Trophoblast cell (in vitro differentiated cells and primary cell): ENCODE results near the gene DNLZ.

Experiments used
- DNase-seq, 2 donors: peaks; one replicate each; pipeline ENCODE4 v3.0.0-alpha.2; 2016
- H2AFZ ChIP-seq: 2 replicates; pipeline ENCODE4 v1.6.1; 2013; ENCODE audit warnings: low read length, moderate library complexity, mild to moderate bottlenecking; ENCODE audit not compliant: insufficient read depth, poor library complexity
- H2AK5ac ChIP-seq: 2 replicates; pipeline ENCODE4 v1.6.1; 2013; ENCODE audit warnings: mild to moderate bottlenecking, low read length
- H2BK120ac ChIP-seq: 2 replicates; pipeline ENCODE4 v1.6.1; 2013; ENCODE audit warnings: low read length, mild to moderate bottlenecking, moderate library complexity; ENCODE audit not compliant: insufficient read depth, poor library complexity
- H2BK12ac ChIP-seq: 2 replicates; pipeline ENCODE4 v1.6.1; 2013; ENCODE audit warnings: mild to moderate bottlenecking, low read length, moderate library complexity
- H2BK5ac ChIP-seq: 2 replicates; pipeline ENCODE4 v1.6.1; 2013; ENCODE audit warnings: low read length, low read depth, moderate library complexity, mild to moderate bottlenecking; ENCODE audit not compliant: poor library complexity
- H3K14ac ChIP-seq: 2 replicates; pipeline ENCODE4 v1.6.1; 2013; ENCODE audit warnings: mild to moderate bottlenecking, low read length
- H3K18ac ChIP-seq: 2 replicates; pipeline ENCODE4 v1.6.1; 2013; ENCODE audit warnings: mild to moderate bottlenecking, low read length
- H3K23ac ChIP-seq: 2 replicates; pipeline ENCODE4 v1.6.1; 2013; ENCODE audit warnings: low read length
- H3K27ac ChIP-seq: 2 replicates; pipeline ENCODE4 v1.5.1; 2013; ENCODE audit warnings: low read depth, mild to moderate bottlenecking, inconsistent platforms, low read length, moderate library complexity
- H3K27me3 ChIP-seq: 2 replicates; pipeline ENCODE4 v1.6.1; 2013; ENCODE audit warnings: inconsistent platforms, mild to moderate bottlenecking, low read length, moderate library complexity; ENCODE audit not compliant: insufficient read depth
- H3K36me3 ChIP-seq, 2 experiments: 1 replicate in 1 of 2; 2 replicates in 1 of 2; pipeline ENCODE4 v1.6.1; 2013; ENCODE audit warnings: low read length in 2 of 2, mild to moderate bottlenecking in 2 of 2, moderate library complexity in 1 of 2; ENCODE audit not compliant: insufficient read depth in 2 of 2, control insufficient read depth in 1 of 2
- H3K4ac ChIP-seq: 2 replicates; pipeline ENCODE4 v1.6.1; 2013; ENCODE audit warnings: low read depth, mild to moderate bottlenecking, low read length, moderate library complexity
- H3K4me1 ChIP-seq, 2 experiments: 1 replicate in 1 of 2; 2 replicates in 1 of 2; pipeline ENCODE4 v1.6.1; 2013; ENCODE audit warnings: low read length in 2 of 2, mild to moderate bottlenecking in 2 of 2, moderate library complexity in 1 of 2; ENCODE audit not compliant: insufficient read depth in 2 of 2, control insufficient read depth in 1 of 2
- H3K4me2 ChIP-seq: 2 replicates; pipeline ENCODE4 v1.6.1; 2013; ENCODE audit warnings: inconsistent platforms, mild to moderate bottlenecking, low read length, moderate library complexity
- H3K4me3 ChIP-seq: 2 replicates; pipeline ENCODE4 v1.5.1; 2013; ENCODE audit warnings: mild to moderate bottlenecking, low read depth, low read length, inconsistent platforms
- H3K79me1 ChIP-seq: one replicate; pipeline ENCODE4 v1.6.1; 2013; ENCODE audit warnings: low read length
- H3K79me2 ChIP-seq: 2 replicates; pipeline ENCODE4 v1.6.1; 2013; ENCODE audit warnings: low read length, mild to moderate bottlenecking; ENCODE audit not compliant: control insufficient read depth, insufficient read depth, poor library complexity
- H3K9ac ChIP-seq: 2 replicates; pipeline ENCODE4 v1.6.1; 2013; ENCODE audit warnings: mild to moderate bottlenecking, low read length
- H3K9me3 ChIP-seq: 2 replicates; pipeline ENCODE4 v1.6.1; 2013; ENCODE audit warnings: low read depth, mild to moderate bottlenecking, control low read depth, inconsistent platforms, low read length; ENCODE audit not compliant: insufficient read depth
- H4K12ac ChIP-seq: 2 replicates; pipeline ENCODE4 v1.6.1; 2013; ENCODE audit warnings: low read depth, mild to moderate bottlenecking, low read length, moderate library complexity
- H4K8ac ChIP-seq: 2 replicates; pipeline ENCODE4 v1.6.1; 2013; ENCODE audit warnings: low read depth, mild to moderate bottlenecking, low read length, moderate library complexity
- H4K91ac ChIP-seq: one replicate; pipeline ENCODE4 v1.6.1; 2013; ENCODE audit warnings: low read depth, mild to moderate bottlenecking, low read length, moderate library complexity
- WGBS: extraction: QIAGEN DNeasy Blood & Tissue Kit; methylation state at CpG from one replicate; pipeline ENCODE4 v1.1.7; 2013; ENCODE audit warnings: missing lambda C conversion rate; ENCODE audit not compliant: insufficient read length, insufficient coverage; ENCODE audit errors: extremely low coverage; 5-methylcytosine and 5-hydroxymethylcytosine counted together

Gene DNLZ

DNA sequence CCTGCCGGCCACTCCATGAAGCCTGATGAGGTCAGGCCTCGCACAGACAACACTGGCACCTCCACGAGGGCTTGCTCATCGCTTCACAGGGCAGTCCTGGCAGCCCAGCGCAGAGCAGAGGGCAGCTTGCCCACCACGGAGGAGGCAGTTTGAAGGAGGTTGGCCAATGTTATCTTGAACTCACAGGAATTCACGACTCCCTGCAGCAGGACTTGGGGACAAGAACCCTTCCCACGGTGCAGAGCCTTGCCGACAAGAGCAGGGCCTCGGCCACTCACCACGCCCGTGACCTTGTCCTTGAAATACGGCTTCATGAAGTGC lies 31.4 kb upstream of the DNLZ start:
- no peak overlapping the region for H3K4me2 ChIP-seq
- no peak overlapping the region for H2AK5ac ChIP-seq
- no peak overlapping the region for H3K4ac ChIP-seq
- H2BK120ac ChIP-seq, result no peak overlapping the region
- no peak overlapping the region for H4K12ac ChIP-seq
- no peak overlapping the region for H4K8ac ChIP-seq
- H3K4me1 ChIP-seq, result peaks cover 0 to 11% of the 10 kb centered on the region in 2 experiments
- H3K36me3 ChIP-seq, result peaks cover 69% of the 10 kb centered on the region in 2 experiments
- H2BK5ac ChIP-seq, result no peak overlapping the region
- H2AFZ ChIP-seq, result no peak overlapping the region
- H4K91ac ChIP-seq, result no peak overlapping the region
- peaks cover 3% of the 10 kb centered on the region for H3K79me1 ChIP-seq
- H2BK12ac ChIP-seq, result no peak overlapping the region
- no peak overlapping the region for H3K23ac ChIP-seq
- H3K79me2 ChIP-seq, result peaks cover 9% of the 10 kb centered on the region
- no peaks in the 10 kb centered on the region for H3K9me3 ChIP-seq
- DNase-seq, result no peak
- H3K27ac ChIP-seq, result no peak overlapping the region
- H3K4me3 ChIP-seq, result no peak overlapping the region
- no peak overlapping the region for H3K18ac ChIP-seq
- no peak overlapping the region for H3K14ac ChIP-seq
- no peak overlapping the region for H3K9ac ChIP-seq
- H3K27me3 ChIP-seq, result no peaks in the 10 kb centered on the region
- WGBS, result no CpG with 5 or more reads among the region's 13 CpGs

DNA sequence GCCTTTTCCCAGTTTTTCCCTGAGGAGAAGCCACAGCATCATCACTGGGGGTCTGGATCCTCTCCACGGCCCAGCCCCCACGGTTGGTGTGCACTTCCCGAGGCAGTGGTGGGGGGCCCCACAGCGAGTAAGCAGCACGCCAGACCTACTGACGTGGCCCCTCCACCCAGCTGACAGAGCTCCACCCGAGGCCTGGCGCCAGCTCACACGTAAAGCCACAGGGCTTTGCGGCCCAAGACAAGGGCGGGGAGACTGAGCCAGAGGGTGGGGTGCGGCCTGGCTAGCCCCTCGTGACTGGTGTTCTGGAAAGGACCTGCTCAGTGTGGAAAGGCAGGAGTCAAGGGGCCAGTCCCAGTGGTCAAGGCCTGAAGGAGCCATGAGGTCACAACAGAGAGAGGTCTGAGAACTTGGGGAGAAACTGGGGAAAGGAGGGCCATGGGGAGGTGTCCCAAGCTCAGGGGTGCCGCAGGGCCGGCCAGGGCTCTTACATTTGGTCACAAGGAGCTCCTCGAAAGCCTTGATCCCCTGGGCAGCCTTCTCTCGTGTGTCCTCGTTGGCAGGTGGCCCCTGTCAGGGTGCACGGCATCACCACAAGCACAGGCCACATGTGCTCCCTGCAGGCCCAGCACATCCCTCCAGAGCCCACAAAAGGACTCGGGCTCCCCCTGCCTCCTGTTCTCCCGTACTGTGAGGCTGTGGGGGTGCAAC lies 30.9 kb upstream of the DNLZ start:
- Histone ChIP-seq H4K8ac (no peak overlapping the region), H3K4me2 (no peak overlapping the region), H4K12ac (no peak overlapping the region), H3K9me3 (no peaks in the 10 kb centered on the region), H3K23ac (no peak overlapping the region), H3K4ac (no peak overlapping the region), H2BK12ac (no peak overlapping the region), H2AFZ (no peak overlapping the region), H3K18ac (no peak overlapping the region), H3K36me3 (peaks cover 73% of the 10 kb centered on the region in 2 experiments), H4K91ac (no peak overlapping the region), H3K79me1 (no peaks in the 10 kb centered on the region), H3K9ac (no peak overlapping the region), H3K79me2 (peaks cover 4% of the 10 kb centered on the region), H3K14ac (no peak overlapping the region), H3K4me3 (no peak overlapping the region), H2BK120ac (no peak overlapping the region), H3K27ac (no peak overlapping the region), H2AK5ac (no peak overlapping the region), H3K27me3 (no peaks in the 10 kb centered on the region), H3K4me1 (peaks cover 0 to 11% of the 10 kb centered on the region in 2 experiments), H2BK5ac (no peak overlapping the region)
- no peak for DNase-seq
- WGBS, result no CpG with 5 or more reads among the region's 21 CpGs

DNA sequence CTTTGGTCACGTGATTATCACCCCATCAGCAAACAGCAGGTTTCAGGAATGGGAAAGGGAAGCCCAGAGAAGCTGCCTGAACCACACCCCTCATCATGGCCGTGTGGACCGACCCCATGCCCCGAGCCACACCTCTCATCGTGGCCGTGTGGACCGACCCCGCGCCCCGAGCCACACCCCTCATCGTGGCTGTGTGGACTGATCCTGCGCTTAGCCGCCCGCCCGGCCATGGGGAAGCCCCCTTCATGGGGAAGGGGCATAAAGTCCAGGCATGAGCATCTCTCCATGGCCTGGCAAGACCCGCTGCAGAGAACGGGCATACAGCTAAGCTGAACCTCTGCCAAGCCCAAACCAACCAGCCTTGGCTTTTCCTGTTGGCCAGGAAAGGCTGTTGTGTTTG lies 30.0 kb upstream of the DNLZ start:
- Histone ChIP-seq H4K8ac (no peak overlapping the region), H2AK5ac (no peak overlapping the region)
- no peak for DNase-seq

DNA sequence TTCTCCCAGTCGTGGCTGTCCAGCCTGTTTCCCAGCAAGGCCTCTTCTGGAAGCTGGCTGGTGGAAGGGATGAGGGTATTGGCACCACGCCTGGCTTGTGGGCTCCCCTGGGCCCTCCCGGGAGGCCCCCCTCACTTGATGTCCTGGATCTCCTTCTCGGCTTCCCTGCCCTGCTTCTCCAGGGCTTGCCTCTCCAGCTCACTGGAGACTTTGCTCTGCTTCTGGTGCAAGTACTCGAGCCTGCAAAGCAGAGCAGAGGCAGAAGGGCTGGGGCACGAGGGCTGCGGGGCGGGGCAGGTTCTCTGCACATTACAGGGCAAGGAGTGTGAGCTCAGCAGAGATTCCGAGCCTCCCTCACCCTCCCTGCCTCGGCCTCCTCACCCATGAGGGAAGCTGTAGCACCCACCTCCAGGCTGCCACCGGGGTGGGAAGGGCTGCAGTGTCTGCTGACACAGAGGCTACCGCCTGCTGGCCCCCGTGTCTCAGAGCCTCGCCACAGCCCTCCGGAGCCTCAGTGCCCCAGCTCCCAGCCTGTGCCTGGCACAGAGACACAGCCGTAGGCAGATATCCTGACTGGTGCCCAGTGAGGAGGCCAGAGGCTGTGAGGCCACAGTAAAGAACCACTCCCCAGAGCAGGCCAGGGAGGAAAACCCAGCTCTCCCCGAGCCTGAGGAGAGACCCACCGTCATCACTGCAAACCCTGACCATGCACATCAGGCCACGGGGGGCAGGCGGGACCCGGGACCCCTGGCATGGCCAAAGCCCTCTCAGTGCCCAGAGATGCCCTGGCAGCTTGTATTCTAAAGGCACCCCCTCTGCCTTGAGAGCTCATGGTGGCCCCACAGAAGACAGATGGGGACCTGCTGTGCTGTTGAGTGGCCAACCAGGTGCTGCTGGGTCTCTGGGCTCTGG lies 29.2 kb upstream of the DNLZ start:
- H3K9me3 ChIP-seq, result no peaks in the 10 kb centered on the region
- H2AFZ ChIP-seq, result no peak overlapping the region
- H2BK120ac ChIP-seq, result no peak overlapping the region
- H3K4me3 ChIP-seq, result no peak overlapping the region
- peaks cover 78 to 84% of the 10 kb centered on the region in 2 experiments for H3K36me3 ChIP-seq
- no peaks in the 10 kb centered on the region for H3K79me1 ChIP-seq
- H3K14ac ChIP-seq, result no peak overlapping the region
- H2BK12ac ChIP-seq, result no peak overlapping the region
- no peak overlapping the region for H2AK5ac ChIP-seq
- no peak overlapping the region for H3K18ac ChIP-seq
- no peak overlapping the region for H4K12ac ChIP-seq
- no peak overlapping the region for H3K27ac ChIP-seq
- no peak overlapping the region for H2BK5ac ChIP-seq
- H3K9ac ChIP-seq, result no peak overlapping the region
- H3K27me3 ChIP-seq, result no peaks in the 10 kb centered on the region
- H3K4me2 ChIP-seq, result no peak overlapping the region
- H4K91ac ChIP-seq, result no peak overlapping the region
- H3K79me2 ChIP-seq, result no peaks in the 10 kb centered on the region
- no CpG with 5 or more reads among the region's 21 CpGs for WGBS
- no peaks in the 10 kb centered on the region for H3K4me1 ChIP-seq
- H3K23ac ChIP-seq, result no peak overlapping the region
- H3K4ac ChIP-seq, result no peak overlapping the region
- no peak for DNase-seq
- H4K8ac ChIP-seq, result no peak overlapping the region

More for the DNA sequence above, 30.0 kb upstream of the DNLZ start:
- H3K4me2 ChIP-seq, result no peak overlapping the region
- no peaks in the 10 kb centered on the region for H3K9me3 ChIP-seq
- H3K4ac ChIP-seq, result no peak overlapping the region
- no peak overlapping the region for H2BK120ac ChIP-seq
- H4K12ac ChIP-seq, result no peak overlapping the region
- no peaks in the 10 kb centered on the region for H3K79me2 ChIP-seq
- H2BK5ac ChIP-seq, result no peak overlapping the region
- peaks cover 79 to 80% of the 10 kb centered on the region in 2 experiments for H3K36me3 ChIP-seq
- H4K91ac ChIP-seq, result no peak overlapping the region
- H3K14ac ChIP-seq, result no peak overlapping the region
- no peak overlapping the region for H3K9ac ChIP-seq
- no peak overlapping the region for H3K4me3 ChIP-seq
- H3K23ac ChIP-seq, result no peak overlapping the region
- WGBS, result no CpG with 5 or more reads among the region's 17 CpGs
- no peaks in the 10 kb centered on the region for H3K27me3 ChIP-seq
- no peak overlapping the region for H3K27ac ChIP-seq
- H3K18ac ChIP-seq, result no peak overlapping the region
- peaks cover 0 to 2% of the 10 kb centered on the region in 2 experiments for H3K4me1 ChIP-seq
- H3K79me1 ChIP-seq, result no peaks in the 10 kb centered on the region
- no peak overlapping the region for H2BK12ac ChIP-seq
- no peak overlapping the region for H2AFZ ChIP-seq
